GM23338 (cell line): ENCODE results near the gene SLC25A29.

ENCODE experiments used
- CREB1 ChIP-seq: fragments of 250-450 bp; sonication (Bioruptor Pico); IDR thresholded peaks from 2 replicates; pipeline ENCODE4 v1.5.0; 2020; ENCODE audit warnings: low read depth, mild to moderate bottlenecking, moderate library complexity
- CTCF ChIP-seq, 2 experiments: fragments of 200-600 bp in 1 of 2; sonication (generic) in 1 of 2; conservative IDR thresholded peaks; 2 replicates each; pipeline versions ENCODE4 v1.5.1 to v1.6.1; 2016 to 2017; ENCODE audit warnings: antibody characterized with exemption in 2 of 2, low read depth in 2 of 2, mild to moderate bottlenecking in 2 of 2, moderate library complexity in 1 of 2
- REST ChIP-seq: IDR thresholded peaks from one replicate; pipeline ENCODE4 v1.6.1; 2018; ENCODE audit warnings: antibody characterized with exemption; ENCODE audit not compliant: unreplicated experiment

- no peak for TF ChIP-seq CTCF (conservative IDR thresholded peaks at IDR 0.05; ENCODE audit: low read depth in 2 of 2)
- no peak for TF ChIP-seq CREB1 (CRISPR knock-in tag)
- no peak for TF ChIP-seq REST
Measured at GRCh38 chr14:100328495-100329163, 22.4 kb upstream of the SLC25A29 start.
